Endodermal cell (in vitro differentiated cells): ENCODE results near the gene CCDC6. TPM values are rescaled to one million over a fixed set of nuclear protein-coding genes. Genes with fewer than 3 reads are reported as not detected.
A peak's percentile ranks its signal among the peaks of the same experiment; 100 is the strongest.

ENCODE experiments used
- DNase-seq: peaks from one replicate; pipeline ENCODE4 v3.0.0-alpha.2; 2017
- H3K27ac ChIP-seq: 2 replicates; pipeline ENCODE4 v1.5.1; 2013; ENCODE audit warnings: mild to moderate bottlenecking, low read depth, low read length, moderate library complexity
- H3K27me3 ChIP-seq: 2 replicates; pipeline ENCODE4 v1.6.1; 2013; ENCODE audit warnings: mild to moderate bottlenecking, low read length, moderate library complexity; ENCODE audit not compliant: insufficient read depth, control insufficient read depth, poor library complexity, severe bottlenecking
- H3K36me3 ChIP-seq: 2 replicates; pipeline ENCODE4 v1.7.0; 2013; ENCODE audit warnings: mild to moderate bottlenecking, low read length, moderate library complexity; ENCODE audit not compliant: control insufficient read depth, insufficient read depth
- H3K4me1 ChIP-seq: one replicate; pipeline ENCODE4 v1.7.0; 2013; ENCODE audit warnings: low read length; ENCODE audit not compliant: control insufficient read depth, insufficient read depth
- H3K4me3 ChIP-seq: 2 replicates; pipeline ENCODE4 v1.5.1; 2013; ENCODE audit warnings: mild to moderate bottlenecking, low read length, moderate library complexity
- H3K9ac ChIP-seq: 2 replicates; pipeline ENCODE4 v1.6.1; 2013; ENCODE audit warnings: mild to moderate bottlenecking, low read length, moderate library complexity; ENCODE audit not compliant: poor library complexity, severe bottlenecking; ENCODE audit errors: extremely low read depth
- H3K9me3 ChIP-seq: 2 replicates; pipeline ENCODE4 v1.6.1; 2013; ENCODE audit warnings: mild to moderate bottlenecking, low read length, moderate library complexity; ENCODE audit not compliant: control insufficient read depth
- H3K27ac Mint-ChIP-seq: 2 replicates; pipeline ENCODE4 v1.8.0; 2020; ENCODE audit warnings: mixed read lengths
- H3K27me3 Mint-ChIP-seq: 2 replicates; pipeline ENCODE4 v1.8.0; 2021; ENCODE audit warnings: mild to moderate bottlenecking, mixed read lengths; ENCODE audit not compliant: insufficient read depth
- H3K36me3 Mint-ChIP-seq: 2 replicates; pipeline ENCODE4 v1.8.0; 2020; ENCODE audit warnings: low read depth, mixed read lengths
- H3K4me1 Mint-ChIP-seq: 2 replicates; pipeline ENCODE4 v1.8.0; 2020; ENCODE audit warnings: mixed read lengths
- H3K4me3 Mint-ChIP-seq: 2 replicates; pipeline ENCODE4 v1.8.0; 2020; ENCODE audit warnings: mild to moderate bottlenecking, moderate library complexity, mixed read lengths
- H3K9me3 Mint-ChIP-seq: 2 replicates; pipeline ENCODE4 v1.8.0; 2020; ENCODE audit warnings: mild to moderate bottlenecking, mixed read lengths
- WGBS, 2 experiments: methylation state at CpG; one replicate each; pipeline versions ENCODE4 v1.1.5 to v1.1.7; 2013; ENCODE audit warnings: missing lambda C conversion rate in 2 of 2, mixed read lengths in 1 of 2; ENCODE audit not compliant: insufficient coverage in 1 of 2, insufficient read length in 1 of 2; 5-methylcytosine and 5-hydroxymethylcytosine counted together
- total RNA-seq, 2 donors: library from RNA; stranded (reverse); fragmentation: NEBNext Ultra II Directional in 1 of 2; extraction: Animal tissue kit (Norgen Biotek cat#: 25700) in 1 of 2; gene quantifications; 2 replicates in 1 of 2; 3 replicates in 1 of 2; pipeline ENCODE4 v1.2.1, GENCODE V29; 2021
- TF ChIP-seq, protein P1 (sequence below): fragments of 200-600 bp; sonication (generic); conservative IDR thresholded peaks from 2 replicates; pipeline ENCODE4 v1.5.0; 2021; ENCODE audit warnings: antibody characterized with exemption, mild to moderate bottlenecking

The CCDC6 gene
- total RNA-seq, 2 donors from 2014 or later, result 29.3 to 30.4 TPM

DNA sequence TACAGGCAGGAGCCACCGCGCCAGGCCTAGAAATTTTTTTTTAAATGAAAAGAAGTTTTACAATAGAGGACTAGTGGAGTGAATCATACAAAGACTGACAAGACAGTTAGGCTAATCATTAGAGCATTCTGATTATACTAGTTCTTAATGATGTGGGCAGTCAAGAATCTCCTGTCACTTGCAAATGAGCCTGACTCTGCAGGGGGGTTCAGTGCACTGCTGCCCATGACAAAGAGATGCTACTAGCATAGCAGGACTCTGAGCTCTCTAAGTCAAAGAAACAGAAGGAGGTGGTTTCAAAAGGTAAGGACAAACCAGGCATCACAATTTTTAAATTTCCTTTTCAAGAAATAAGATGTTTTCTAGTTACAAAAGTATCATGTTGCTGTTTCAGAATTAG, 59.0 kb downstream of the CCDC6 start:
- peak; percentile 91 for DNase-seq
- Histone ChIP-seq H3K27me3 (no peaks in the 10 kb centered on the region), H3K36me3 (peaks cover 28% of the 10 kb centered on the region), H3K4me3 (no peak overlapping the region), H3K9ac (no peak overlapping the region), H3K4me1 (peaks cover 4% of the 10 kb centered on the region), H3K9me3 (no peaks in the 10 kb centered on the region), H3K27ac (no peak overlapping the region)
- peak overlapping the region; percentile 11 for H3K4me3 Mint-ChIP-seq
- H3K36me3 Mint-ChIP-seq, result peaks cover 33% of the 10 kb centered on the region
- peak overlapping the region; percentile 86 for H3K27ac Mint-ChIP-seq
- peaks cover 38% of the 10 kb centered on the region for H3K4me1 Mint-ChIP-seq
- H3K9me3 Mint-ChIP-seq, result no peaks in the 10 kb centered on the region
- no peaks in the 10 kb centered on the region for H3K27me3 Mint-ChIP-seq
- WGBS, 2 experiments, result 13 to 51% methylated on average over 2 of the region's 2 CpGs
- TF ChIP-seq, protein P1, sequence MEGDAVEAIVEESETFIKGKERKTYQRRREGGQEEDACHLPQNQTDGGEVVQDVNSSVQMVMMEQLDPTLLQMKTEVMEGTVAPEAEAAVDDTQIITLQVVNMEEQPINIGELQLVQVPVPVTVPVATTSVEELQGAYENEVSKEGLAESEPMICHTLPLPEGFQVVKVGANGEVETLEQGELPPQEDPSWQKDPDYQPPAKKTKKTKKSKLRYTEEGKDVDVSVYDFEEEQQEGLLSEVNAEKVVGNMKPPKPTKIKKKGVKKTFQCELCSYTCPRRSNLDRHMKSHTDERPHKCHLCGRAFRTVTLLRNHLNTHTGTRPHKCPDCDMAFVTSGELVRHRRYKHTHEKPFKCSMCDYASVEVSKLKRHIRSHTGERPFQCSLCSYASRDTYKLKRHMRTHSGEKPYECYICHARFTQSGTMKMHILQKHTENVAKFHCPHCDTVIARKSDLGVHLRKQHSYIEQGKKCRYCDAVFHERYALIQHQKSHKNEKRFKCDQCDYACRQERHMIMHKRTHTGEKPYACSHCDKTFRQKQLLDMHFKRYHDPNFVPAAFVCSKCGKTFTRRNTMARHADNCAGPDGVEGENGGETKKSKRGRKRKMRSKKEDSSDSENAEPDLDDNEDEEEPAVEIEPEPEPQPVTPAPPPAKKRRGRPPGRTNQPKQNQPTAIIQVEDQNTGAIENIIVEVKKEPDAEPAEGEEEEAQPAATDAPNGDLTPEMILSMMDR, result no peak

DNA sequence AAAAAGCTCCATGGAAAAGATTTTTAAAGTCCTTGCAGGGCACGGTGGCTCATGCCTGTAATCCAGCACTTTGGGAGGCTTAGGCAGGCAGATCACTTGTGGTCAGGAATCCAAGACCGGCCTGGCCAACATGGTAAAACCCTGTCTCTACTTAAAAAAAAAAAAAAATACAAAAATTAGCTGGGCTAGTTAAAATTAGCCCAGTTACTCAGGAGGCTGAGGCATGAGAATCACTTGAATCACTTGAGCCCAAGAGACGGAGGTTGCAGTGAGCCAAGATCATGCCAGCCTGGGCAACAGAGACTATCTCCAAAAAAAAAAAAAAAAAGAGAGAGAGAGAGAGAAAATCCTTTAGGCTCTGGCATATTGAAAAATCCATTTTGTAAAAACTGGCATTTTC, 61.9 kb downstream of the CCDC6 start:
- no peak overlapping the region for H3K27ac Mint-ChIP-seq
- peaks cover 41% of the 10 kb centered on the region for H3K4me1 Mint-ChIP-seq
- Histone ChIP-seq H3K27ac (no peak overlapping the region), H3K9ac (no peak overlapping the region), H3K9me3 (no peaks in the 10 kb centered on the region), H3K4me3 (no peak overlapping the region), H3K4me1 (peaks cover 5% of the 10 kb centered on the region), H3K36me3 (peaks cover 14% of the 10 kb centered on the region), H3K27me3 (no peaks in the 10 kb centered on the region)
- no peak overlapping the region for H3K4me3 Mint-ChIP-seq
- TF ChIP-seq, protein P1, result no peak
- DNase-seq, result no peak
- H3K9me3 Mint-ChIP-seq, result no peaks in the 10 kb centered on the region
- no peaks in the 10 kb centered on the region for H3K27me3 Mint-ChIP-seq
- peaks cover 37% of the 10 kb centered on the region for H3K36me3 Mint-ChIP-seq
- WGBS, 2 experiments, result 89 to 92% methylated on average over 3 of the region's 3 CpGs

DNA sequence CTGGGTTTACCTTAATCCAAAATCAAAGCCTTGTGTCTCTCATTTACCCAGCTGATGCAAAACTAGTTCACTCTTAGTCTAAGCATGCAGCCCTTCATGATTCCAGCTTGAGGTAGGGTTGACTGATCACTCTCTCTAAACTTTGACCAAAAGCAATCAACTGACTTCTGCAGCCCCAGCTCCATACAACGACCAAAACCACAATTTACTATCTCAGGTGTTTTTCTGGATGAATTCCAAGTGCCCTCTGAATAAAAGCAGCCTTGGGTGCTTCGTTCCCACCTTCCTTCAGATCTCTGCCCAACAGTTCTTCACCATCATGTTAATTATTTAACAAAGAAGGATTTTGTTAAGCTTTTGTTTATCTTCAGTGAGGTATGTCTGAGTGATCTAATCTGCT, 62.6 kb downstream of the CCDC6 start:
- 71 to 77% methylated on average over 2 of the region's 2 CpGs for WGBS, 2 experiments
- H3K4me3 Mint-ChIP-seq, result no peak overlapping the region
- TF ChIP-seq, protein P1, result no peak
- Histone ChIP-seq H3K9me3 (no peaks in the 10 kb centered on the region), H3K27ac (no peak overlapping the region), H3K36me3 (peaks cover 12% of the 10 kb centered on the region), H3K9ac (no peak overlapping the region), H3K27me3 (no peaks in the 10 kb centered on the region), H3K4me3 (peak overlapping the region; percentile 3), H3K4me1 (peaks cover 12% of the 10 kb centered on the region)
- DNase-seq, result no peak
- peaks cover 31% of the 10 kb centered on the region for H3K36me3 Mint-ChIP-seq
- no peaks in the 10 kb centered on the region for H3K27me3 Mint-ChIP-seq
- H3K4me1 Mint-ChIP-seq, result peaks cover 47% of the 10 kb centered on the region
- H3K27ac Mint-ChIP-seq, result peak overlapping the region; percentile 73
- H3K9me3 Mint-ChIP-seq, result no peaks in the 10 kb centered on the region
